ENCODE data around the gene PPP1R1C.
A peak's percentile ranks its signal among the peaks of the same experiment; 100 is the strongest.

Gene PPP1R1C

DNA sequence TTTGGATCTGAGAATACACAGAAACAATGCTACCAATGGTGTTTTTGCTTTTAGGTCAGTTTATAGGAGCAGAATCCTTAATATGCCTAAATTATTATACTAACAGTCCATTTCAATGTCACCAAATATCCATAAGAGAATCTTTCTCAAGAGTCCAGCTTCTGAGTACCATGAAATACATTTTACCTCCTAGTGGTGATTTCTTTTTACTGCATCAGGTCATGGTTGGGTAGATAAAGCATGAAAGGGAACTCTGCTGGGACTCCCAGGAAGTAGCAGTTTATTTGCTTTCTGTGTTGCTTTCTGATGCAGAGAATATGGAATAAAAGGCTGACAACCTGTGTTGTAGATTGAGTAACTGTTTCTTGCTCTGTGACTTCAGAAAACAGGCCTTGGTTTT is 115.6 kb downstream of the PPP1R1C start:
- H3K4me1 ChIP-seq, result 0 out of 2 replicates have a peak, but pooled peaks cover 2% of the 10 kb centered on the region
- no peaks in the 10 kb centered on the region for H3K36me3 ChIP-seq (replicated peaks)
- H3K27me3 ChIP-seq (ENCODE audit: low read depth), result no peaks in the 10 kb centered on the region
- in situ Hi-C loops (cut with MboI; ENCODE audit: low sequenced_read_pairs), result no loop called here
- no peak for DNase-seq (ENCODE audit: low spot score in 2 of 2)
- H3K4me3 ChIP-seq, result no peak overlapping the region
- H3K9me3 ChIP-seq, result no peaks in the 10 kb centered on the region

- in situ Hi-C loops (cut with MboI; ENCODE audit: low sequenced_read_pairs), result no loop called here
- Histone ChIP-seq H3K27me3 (ENCODE audit: low read depth) (no peaks in the 10 kb centered on the region), H3K4me1 (0 out of 2 replicates have a peak, but pooled peaks cover 2% of the 10 kb centered on the region), H3K9me3 (no peaks in the 10 kb centered on the region), H3K36me3 (replicated peaks) (no peaks in the 10 kb centered on the region), H3K4me3 (no peak overlapping the region)
- DNase-seq (ENCODE audit: low spot score in 2 of 2), result no peak
Measured at GRCh38 chr2:182103526-182103925, 117.9 kb downstream of the PPP1R1C start.

DNA sequence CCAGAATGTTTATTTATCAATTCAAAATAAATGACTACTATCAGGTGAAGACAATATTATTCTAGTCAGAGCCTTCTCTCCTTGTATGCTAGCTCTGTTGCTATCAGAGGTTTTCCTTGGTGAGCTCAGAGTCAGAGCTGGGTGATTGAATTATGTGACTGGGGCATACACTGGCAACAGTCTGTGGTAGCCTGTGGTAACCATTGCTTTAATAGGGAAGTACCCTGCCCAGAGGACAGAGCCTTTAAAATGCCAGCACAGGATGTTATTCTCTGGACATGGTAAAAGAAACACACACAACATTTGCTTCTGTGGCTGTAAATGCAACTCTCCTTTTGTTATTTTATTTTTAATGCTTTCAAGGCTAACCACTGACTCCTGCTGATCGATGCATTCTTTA is 124.7 kb downstream of the PPP1R1C start:
- peak in 1 of 2 experiments; percentile 70 for DNase-seq (ENCODE audit: low spot score in 2 of 2)
- Histone ChIP-seq H3K4me3 (no peak overlapping the region), H3K36me3 (replicated peaks) (no peaks in the 10 kb centered on the region), H3K27me3 (ENCODE audit: low read depth) (no peaks in the 10 kb centered on the region), H3K9me3 (no peaks in the 10 kb centered on the region), H3K4me1 (peaks cover 20% of the 10 kb centered on the region)
- in situ Hi-C loops (cut with MboI; ENCODE audit: low sequenced_read_pairs), result no loop called here

DNA sequence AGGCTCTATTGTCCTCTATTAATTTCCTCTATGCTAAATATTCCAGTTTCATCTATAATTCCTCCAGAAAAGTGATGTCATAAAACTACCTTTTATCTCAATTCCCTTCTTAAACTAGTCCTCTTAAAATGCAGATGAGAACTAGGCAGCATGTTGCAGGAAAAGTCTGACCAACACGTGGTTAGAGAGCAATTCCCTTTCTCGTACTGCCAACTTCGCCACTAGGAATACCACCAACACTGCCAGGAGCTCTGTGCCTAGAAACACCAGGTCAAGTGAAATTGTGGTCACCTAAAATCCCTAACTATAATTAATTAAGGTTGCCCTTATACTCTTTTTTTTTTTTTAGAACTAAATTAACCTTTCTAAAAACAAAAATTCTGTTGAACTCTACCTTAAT is 127.7 kb downstream of the PPP1R1C start:
- no peaks in the 10 kb centered on the region for H3K27me3 ChIP-seq (ENCODE audit: low read depth)
- DNase-seq (ENCODE audit: low spot score in 2 of 2), result no peak
- peaks cover 41% of the 10 kb centered on the region for H3K4me1 ChIP-seq
- H3K36me3 ChIP-seq (replicated peaks), result no peaks in the 10 kb centered on the region
- H3K4me3 ChIP-seq, result no peak overlapping the region
- no peaks in the 10 kb centered on the region for H3K9me3 ChIP-seq
- in situ Hi-C loops (cut with MboI; ENCODE audit: low sequenced_read_pairs), result no loop called here

- in situ Hi-C loops (cut with MboI; ENCODE audit: low sequenced_read_pairs), result no loop called here
- Histone ChIP-seq H3K4me1 (peaks cover 29% of the 10 kb centered on the region), H3K4me3 (no peak overlapping the region), H3K9me3 (no peaks in the 10 kb centered on the region), H3K27me3 (ENCODE audit: low read depth) (no peaks in the 10 kb centered on the region), H3K36me3 (replicated peaks) (no peaks in the 10 kb centered on the region)
- DNase-seq (ENCODE audit: low spot score in 2 of 2), result no peak
Measured at GRCh38 chr2:182115258-182115657, 129.6 kb downstream of the PPP1R1C start.

DNA sequence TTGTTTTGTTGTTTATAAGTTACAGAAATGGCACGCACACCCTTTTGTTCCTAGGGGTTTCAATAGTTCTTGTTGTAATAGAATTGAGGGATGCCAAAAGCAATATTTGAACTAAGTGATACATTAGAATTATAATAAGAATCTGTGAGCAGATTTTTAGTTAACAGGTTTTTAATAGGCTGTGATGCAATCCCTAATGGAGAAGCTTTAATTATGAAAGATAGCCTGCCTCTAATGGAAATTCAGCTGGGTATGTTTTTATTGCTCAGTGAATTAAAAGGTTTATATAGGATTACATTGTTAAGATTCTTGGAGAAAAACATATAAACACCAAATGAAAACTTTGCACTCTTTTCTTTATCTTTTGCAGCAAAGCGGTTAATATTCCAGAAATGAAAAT is 131.1 kb downstream of the PPP1R1C start:
- Histone ChIP-seq H3K4me3 (no peak overlapping the region), H3K27me3 (ENCODE audit: low read depth) (no peaks in the 10 kb centered on the region)
- in situ Hi-C loops (cut with MboI; ENCODE audit: low sequenced_read_pairs), result no loop called here

GRCh38 chr2:182117196-182117595 is 131.5 kb downstream of the PPP1R1C start:
- in situ Hi-C loops (cut with MboI; ENCODE audit: low sequenced_read_pairs), result no loop called here
- H3K4me1 ChIP-seq, result peaks cover 23% of the 10 kb centered on the region
- no peak overlapping the region for H3K4me3 ChIP-seq
- no peaks in the 10 kb centered on the region for H3K27me3 ChIP-seq (ENCODE audit: low read depth)
- no peaks in the 10 kb centered on the region for H3K9me3 ChIP-seq
- peak in 1 of 2 experiments; percentile 15 for DNase-seq (ENCODE audit: low spot score in 2 of 2)
- no peaks in the 10 kb centered on the region for H3K36me3 ChIP-seq (replicated peaks)

More for the DNA sequence above, 131.1 kb downstream of the PPP1R1C start:
- Histone ChIP-seq H3K4me1 (peaks cover 23% of the 10 kb centered on the region), H3K36me3 (replicated peaks) (no peaks in the 10 kb centered on the region), H3K9me3 (no peaks in the 10 kb centered on the region)
- peak in 1 of 2 experiments; percentile 35 for DNase-seq (ENCODE audit: low spot score in 2 of 2)

- Histone ChIP-seq H3K36me3 (replicated peaks) (no peaks in the 10 kb centered on the region), H3K4me1 (peaks cover 8% of the 10 kb centered on the region), H3K9me3 (no peaks in the 10 kb centered on the region), H3K4me3 (no peak overlapping the region), H3K27me3 (ENCODE audit: low read depth) (no peaks in the 10 kb centered on the region)
- no peak for DNase-seq (ENCODE audit: low spot score in 2 of 2)
- in situ Hi-C loops (cut with MboI; ENCODE audit: low sequenced_read_pairs), result no loop called here
Measured at GRCh38 chr2:182128821-182129707, 143.4 kb downstream of the PPP1R1C start.

DNA sequence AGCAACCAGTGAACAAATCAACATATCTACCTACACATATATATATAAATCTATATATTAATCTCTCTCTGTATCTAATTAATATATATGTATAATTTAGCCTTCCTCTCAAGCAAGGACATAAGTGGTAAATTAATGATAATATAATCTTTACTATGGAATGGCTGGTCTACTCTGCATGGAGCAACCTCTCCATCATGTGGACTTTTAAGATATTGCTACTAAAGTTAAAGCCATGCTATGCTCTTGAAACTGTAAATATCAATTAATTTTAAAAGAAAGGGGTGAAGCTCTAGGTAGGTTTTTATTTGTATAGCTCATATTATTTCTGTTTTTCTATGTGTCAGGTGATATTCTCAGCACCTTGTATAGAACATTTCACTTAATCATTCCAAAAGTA is 147.0 kb downstream of the PPP1R1C start:
- Histone ChIP-seq H3K9me3 (no peaks in the 10 kb centered on the region), H3K4me3 (no peak overlapping the region), H3K4me1 (peaks cover 8% of the 10 kb centered on the region), H3K27me3 (ENCODE audit: low read depth) (no peaks in the 10 kb centered on the region), H3K36me3 (replicated peaks) (no peaks in the 10 kb centered on the region)
- in situ Hi-C loops (cut with MboI; ENCODE audit: low sequenced_read_pairs), result no loop called here
- no peak for DNase-seq (ENCODE audit: low spot score in 2 of 2)

DNA sequence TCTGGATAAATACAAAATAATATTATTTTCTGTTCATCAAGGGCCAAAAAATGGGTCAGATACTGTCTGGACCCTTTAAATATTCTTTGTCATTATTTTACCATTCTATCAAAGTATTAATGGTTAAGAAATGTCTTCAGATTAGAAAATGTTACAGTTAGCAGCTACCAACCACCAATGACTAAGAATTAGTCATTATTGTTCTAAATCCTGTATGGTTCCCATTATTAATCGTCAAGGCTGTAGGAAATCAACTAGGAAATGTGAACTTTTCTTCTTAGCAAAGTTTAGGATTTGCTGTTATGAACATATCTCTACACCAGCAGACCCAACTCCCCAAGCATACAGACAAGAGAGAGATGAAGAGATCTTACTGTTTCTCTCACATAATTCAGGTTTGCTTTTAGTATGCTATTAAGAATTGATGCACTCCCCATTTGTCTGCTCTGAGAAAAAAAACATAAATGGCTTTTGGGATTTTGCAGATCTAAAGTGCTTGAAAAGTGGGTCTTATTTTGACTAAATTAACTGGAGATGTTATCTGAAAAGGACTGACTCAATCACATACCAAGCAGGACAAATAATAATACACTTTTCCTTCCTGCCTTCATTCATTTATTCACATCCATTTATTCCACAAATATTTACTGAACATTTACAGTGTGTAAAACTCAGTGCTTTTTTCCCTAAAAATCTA is 147.7 kb downstream of the PPP1R1C start:
- no peak for DNase-seq (ENCODE audit: low spot score in 2 of 2)
- Histone ChIP-seq H3K4me1 (peaks cover 8% of the 10 kb centered on the region), H3K4me3 (no peak overlapping the region), H3K9me3 (no peaks in the 10 kb centered on the region), H3K27me3 (ENCODE audit: low read depth) (no peaks in the 10 kb centered on the region), H3K36me3 (replicated peaks) (no peaks in the 10 kb centered on the region)
- in situ Hi-C loops (cut with MboI; ENCODE audit: low sequenced_read_pairs), result no loop called here

GRCh38 chr2:182134201-182134600 is 148.5 kb downstream of the PPP1R1C start:
- H3K9me3 ChIP-seq, result no peaks in the 10 kb centered on the region
- no peak overlapping the region for H3K4me3 ChIP-seq
- peaks cover 5% of the 10 kb centered on the region for H3K4me1 ChIP-seq
- in situ Hi-C loops (cut with MboI; ENCODE audit: low sequenced_read_pairs), result no loop called here
- no peaks in the 10 kb centered on the region for H3K36me3 ChIP-seq (replicated peaks)
- no peaks in the 10 kb centered on the region for H3K27me3 ChIP-seq (ENCODE audit: low read depth)
- DNase-seq (ENCODE audit: low spot score in 2 of 2), result no peak

GRCh38 chr2:182142062-182142461 is 156.4 kb downstream of the PPP1R1C start:
- H3K4me1 ChIP-seq, result peaks cover 30% of the 10 kb centered on the region
- no peaks in the 10 kb centered on the region for H3K36me3 ChIP-seq (replicated peaks)
- no peak overlapping the region for H3K4me3 ChIP-seq
- DNase-seq (ENCODE audit: low spot score in 2 of 2), result no peak
- in situ Hi-C loops (cut with MboI; ENCODE audit: low sequenced_read_pairs), result no loop called here
- H3K9me3 ChIP-seq, result no peaks in the 10 kb centered on the region
- H3K27me3 ChIP-seq (ENCODE audit: low read depth), result no peaks in the 10 kb centered on the region

DNA sequence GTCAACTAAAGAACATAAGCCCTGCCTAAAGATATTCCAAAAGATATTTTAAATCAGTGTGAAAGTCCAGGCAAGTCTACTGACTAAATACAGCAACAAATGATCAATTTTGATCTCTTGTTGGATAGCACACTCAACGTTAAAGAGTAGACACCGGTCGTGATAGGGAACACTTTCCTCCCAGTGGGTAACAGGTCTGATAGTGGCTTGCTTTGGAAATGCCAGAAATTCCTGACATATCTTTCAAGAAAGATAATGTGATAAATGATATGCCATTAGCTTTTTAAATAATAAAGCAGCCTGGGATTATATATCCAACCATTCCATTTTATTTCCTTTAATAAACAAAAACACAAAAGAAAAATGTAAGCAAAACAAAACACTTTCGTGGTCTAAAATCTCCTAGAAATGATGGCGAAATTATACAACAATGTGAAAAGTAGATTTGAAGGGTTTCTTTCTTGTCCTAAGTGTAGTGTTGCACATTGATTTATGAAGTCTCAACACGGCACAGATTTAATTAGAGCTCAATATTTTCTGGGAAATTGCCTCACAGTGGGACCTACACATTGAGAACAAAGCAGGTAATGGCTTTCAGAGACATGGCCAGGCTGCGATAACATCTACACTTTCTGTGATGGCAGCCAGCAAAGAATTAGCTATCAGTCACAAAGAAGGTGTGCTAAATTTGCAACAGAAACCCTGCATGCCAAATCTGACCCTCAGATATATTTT is 158.6 kb downstream of the PPP1R1C start:
- in situ Hi-C loops (cut with MboI; ENCODE audit: low sequenced_read_pairs), result no loop called here
- Histone ChIP-seq H3K27me3 (ENCODE audit: low read depth) (no peaks in the 10 kb centered on the region), H3K36me3 (replicated peaks) (no peaks in the 10 kb centered on the region), H3K9me3 (no peaks in the 10 kb centered on the region), H3K4me3 (no peak overlapping the region), H3K4me1 (peaks cover 30% of the 10 kb centered on the region)
- peak; percentile 17 to 39 for DNase-seq (ENCODE audit: low spot score in 2 of 2)

DNA sequence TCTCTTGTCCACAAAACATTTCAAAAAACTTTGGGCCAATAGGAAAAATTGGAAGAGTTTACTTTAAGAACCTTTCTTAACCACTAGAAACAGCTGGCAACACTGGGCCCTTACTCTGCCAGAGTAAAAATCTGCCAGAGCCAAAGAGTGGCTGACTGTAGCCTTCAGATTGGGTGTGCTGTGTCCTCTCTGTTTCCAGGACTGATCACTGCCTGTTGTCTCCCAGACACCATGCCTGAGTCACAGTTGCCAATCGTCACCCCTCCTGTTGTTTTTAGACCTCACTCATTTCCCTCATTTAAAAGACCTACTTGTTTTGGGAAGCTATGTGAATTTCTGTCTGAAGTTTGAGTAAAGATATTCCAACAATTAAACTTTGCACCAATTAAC is 159.1 kb downstream of the PPP1R1C start:
- peak in 1 of 2 experiments; percentile 12 for DNase-seq (ENCODE audit: low spot score in 2 of 2)
- in situ Hi-C loops (cut with MboI; ENCODE audit: low sequenced_read_pairs), result no loop called here
- no peaks in the 10 kb centered on the region for H3K27me3 ChIP-seq (ENCODE audit: low read depth)

More for the DNA sequence above, 159.1 kb downstream of the PPP1R1C start:
- Histone ChIP-seq H3K9me3 (no peaks in the 10 kb centered on the region), H3K4me3 (no peak overlapping the region), H3K36me3 (replicated peaks) (no peaks in the 10 kb centered on the region), H3K4me1 (peaks cover 30% of the 10 kb centered on the region)

Data from HAP-1 (cell line).